RWPE2 (cell line): Measurements from ENCODE around the gene MTUS2.

Source experiments
- ATAC-seq: fragments of 200-7000 bp; cut with Tn5 transposase; 3 replicates; pipeline ENCODE4 v1.9.1; 2021; ENCODE audit warnings: low read depth
- DNase-seq: peaks from one replicate; pipeline ENCODE4 v3.0.0-alpha.2; 2020; ENCODE audit warnings: low spot score
- H3K27ac ChIP-seq: fragments of 450-650 bp; 2 replicates; pipeline ENCODE4 v1.5.1; 2017; ENCODE audit warnings: mild to moderate bottlenecking; ENCODE audit not compliant: poor library complexity, severe bottlenecking
- H3K27me3 ChIP-seq: fragments of 250-450 bp; sonication (Bioruptor Pico); 2 replicates; pipeline ENCODE4 v1.5.1; 2021; ENCODE audit warnings: mild to moderate bottlenecking, moderate library complexity; ENCODE audit not compliant: insufficient read depth, poor library complexity, severe bottlenecking
- H3K36me3 ChIP-seq: fragments of 250-450 bp; sonication (Bioruptor Pico); 2 replicates; pipeline ENCODE4 v1.5.1; 2020; ENCODE audit warnings: low read depth, mild to moderate bottlenecking, moderate library complexity
- H3K4me1 ChIP-seq: fragments of 250-450 bp; sonication (Bioruptor Pico); 2 replicates; pipeline ENCODE4 v1.5.1; 2021; ENCODE audit warnings: mild to moderate bottlenecking, moderate library complexity; ENCODE audit not compliant: insufficient read depth, poor library complexity, severe bottlenecking
- H3K4me3 ChIP-seq: fragments of 250-450 bp; sonication (Bioruptor Pico); 2 replicates; pipeline ENCODE4 v1.5.1; 2021; ENCODE audit warnings: mild to moderate bottlenecking, moderate library complexity; ENCODE audit not compliant: severe bottlenecking
- H3K9me3 ChIP-seq: fragments of 250-450 bp; sonication (Bioruptor Pico); 2 replicates; pipeline ENCODE4 v1.5.1; 2021; ENCODE audit warnings: mild to moderate bottlenecking, moderate library complexity; ENCODE audit not compliant: severe bottlenecking
- CTCF ChIP-seq: fragments of 450-650 bp; IDR thresholded peaks from one replicate; pipeline ENCODE4 v1.5.1; 2017; ENCODE audit warnings: mild to moderate bottlenecking, moderate library complexity; ENCODE audit not compliant: poor library complexity, severe bottlenecking

The MTUS2 gene

GRCh38 chr13:29254626-29255370 lies 434.7 kb downstream of the MTUS2 start:
- H3K36me3 ChIP-seq = no peaks in the 10 kb centered on the region
- peaks cover 1% of the 10 kb centered on the region for H3K27me3 ChIP-seq
- no peak for TF ChIP-seq CTCF
- no peaks in the 10 kb centered on the region for H3K4me1 ChIP-seq
- no peak overlapping the region for H3K27ac ChIP-seq
- DNase-seq (no peak), ATAC-seq (no peak)
- no peak overlapping the region for H3K4me3 ChIP-seq
- no peaks in the 10 kb centered on the region for H3K9me3 ChIP-seq

- Histone ChIP-seq H3K4me3 (no peak overlapping the region), H3K4me1 (no peaks in the 10 kb centered on the region), H3K27ac (no peak overlapping the region), H3K27me3 (peaks cover 9% of the 10 kb centered on the region), H3K36me3 (no peaks in the 10 kb centered on the region), H3K9me3 (no peaks in the 10 kb centered on the region)
- ATAC-seq (no peak), DNase-seq (no peak)
- no peak for TF ChIP-seq CTCF
Observed at GRCh38 chr13:29255567-29255966, 435.4 kb downstream of the MTUS2 start.

DNA sequence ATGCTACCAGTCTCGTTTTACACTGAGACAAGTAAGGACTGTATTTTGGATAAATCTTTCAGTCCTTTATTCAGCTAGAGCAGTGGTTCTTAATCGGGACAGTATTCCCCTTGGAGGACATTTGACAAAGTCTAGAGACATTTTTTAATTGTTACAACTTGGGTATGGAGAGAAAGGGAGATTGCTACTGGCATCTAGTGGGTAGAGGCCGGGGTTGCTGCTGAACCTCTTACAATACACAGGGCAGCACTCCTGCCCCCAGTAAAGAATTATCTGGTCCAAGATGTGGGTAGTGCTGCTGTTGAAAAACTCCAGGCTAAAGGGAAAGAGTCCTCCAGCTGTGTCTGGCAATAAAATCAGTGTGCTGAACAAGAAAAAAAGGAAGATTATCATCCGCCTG lies 440.5 kb downstream of the MTUS2 start:
- H3K36me3 ChIP-seq = no peaks in the 10 kb centered on the region
- DNase-seq (no peak), ATAC-seq (no peak)
- no peaks in the 10 kb centered on the region for H3K4me1 ChIP-seq
- H3K9me3 ChIP-seq = no peaks in the 10 kb centered on the region
- no peak overlapping the region for H3K27ac ChIP-seq
- peaks cover 9% of the 10 kb centered on the region for H3K27me3 ChIP-seq
- TF ChIP-seq CTCF = no peak
- no peak overlapping the region for H3K4me3 ChIP-seq

DNA sequence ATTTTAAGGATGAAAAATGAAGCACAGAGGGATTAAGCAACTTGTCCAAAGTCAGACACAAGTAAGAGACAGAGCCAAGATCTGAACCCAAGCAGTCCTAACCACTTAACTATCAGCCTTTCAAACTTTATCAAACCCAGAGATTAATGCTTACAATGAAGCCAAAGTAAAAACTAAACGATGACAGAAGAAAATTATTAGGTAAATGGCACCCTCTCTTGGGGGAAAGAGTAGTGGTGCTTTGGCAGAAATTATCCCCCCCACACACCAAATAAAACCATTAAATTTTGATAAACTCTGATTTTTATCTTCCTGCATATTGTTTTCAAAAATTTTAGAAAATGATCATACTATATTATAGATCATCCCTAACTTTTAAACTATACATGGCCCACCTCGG lies 446.1 kb downstream of the MTUS2 start:
- H3K27me3 ChIP-seq = peaks cover 24% of the 10 kb centered on the region
- no peak for DNase-seq
- no peaks in the 10 kb centered on the region for H3K9me3 ChIP-seq
- no peak overlapping the region for H3K27ac ChIP-seq
- H3K36me3 ChIP-seq = no peaks in the 10 kb centered on the region
- no peak for TF ChIP-seq CTCF
- no peak for ATAC-seq
- no peak overlapping the region for H3K4me3 ChIP-seq
- H3K4me1 ChIP-seq = no peaks in the 10 kb centered on the region
